ENCODE data around the gene ITLN1.

Gene ITLN1

GRCh38 chr1:160846281-160846680 is 38.7 kb downstream of the ITLN1 start:
- no peak for TF ChIP-seq CTCF (conservative IDR thresholded peaks at IDR 0.05)

GRCh38 chr1:160844447-160845232 is 40.3 kb downstream of the ITLN1 start:
- no peak for TF ChIP-seq CTCF (conservative IDR thresholded peaks at IDR 0.05)
- H3K27ac ChIP-seq, result no peak overlapping the region

More at GRCh38 chr1:160846281-160846680, 38.7 kb downstream of the ITLN1 start:
- H3K27ac ChIP-seq, result no peak overlapping the region

- no peak overlapping the region for H3K27ac ChIP-seq
- no peak for TF ChIP-seq CTCF (conservative IDR thresholded peaks at IDR 0.05)
Measured at GRCh38 chr1:160841079-160841478, 43.9 kb downstream of the ITLN1 start.

- no peak overlapping the region for H3K27ac ChIP-seq
- TF ChIP-seq CTCF (conservative IDR thresholded peaks at IDR 0.05), result no peak
Measured at GRCh38 chr1:160839746-160840145, 45.2 kb downstream of the ITLN1 start.

- no peak overlapping the region for H3K27ac ChIP-seq
- TF ChIP-seq CTCF (conservative IDR thresholded peaks at IDR 0.05), result no peak
Measured at GRCh38 chr1:160838888-160839287, 46.1 kb downstream of the ITLN1 start.

- no peak for TF ChIP-seq CTCF (conservative IDR thresholded peaks at IDR 0.05)
- no peak overlapping the region for H3K27ac ChIP-seq
Measured at GRCh38 chr1:160837558-160838205, 47.3 kb downstream of the ITLN1 start.

- no peak for TF ChIP-seq CTCF (conservative IDR thresholded peaks at IDR 0.05)
- no peak overlapping the region for H3K27ac ChIP-seq
Measured at GRCh38 chr1:160836981-160837557, 47.9 kb downstream of the ITLN1 start.

Data from VCaP (cell line).